Hepatocyte (in vitro differentiated cells): ENCODE data around the gene LRRC3. TPM values are rescaled to one million over a fixed set of nuclear protein-coding genes. Genes with fewer than 3 reads are reported as not detected.

Experiments
- DNase-seq: peaks from one replicate; pipeline ENCODE4 v3.0.0-alpha.2; 2016; ENCODE audit warnings: low spot score
- H2AFZ ChIP-seq: fragments of 200-600 bp; sonication (generic); 2 replicates; pipeline ENCODE4 v1.6.0; 2016; ENCODE audit warnings: antibody characterized with exemption, mild to moderate bottlenecking
- H3K27ac ChIP-seq: fragments of 200-600 bp; sonication (generic); 2 replicates; pipeline ENCODE4 v1.5.1; 2016; ENCODE audit warnings: mild to moderate bottlenecking
- H3K27me3 ChIP-seq: fragments of 200-600 bp; sonication (generic); 2 replicates; pipeline ENCODE4 v1.6.1; 2016
- H3K36me3 ChIP-seq: fragments of 200-600 bp; sonication (generic); replicated peaks from 2 replicates; pipeline ENCODE4 v1.5.1; 2016; ENCODE audit warnings: low read depth; ENCODE audit not compliant: insufficient read depth
- H3K4me1 ChIP-seq: fragments of 200-600 bp; sonication (generic); 2 replicates; pipeline ENCODE4 v1.5.1; 2016; ENCODE audit warnings: mild to moderate bottlenecking, moderate library complexity; ENCODE audit not compliant: insufficient read depth
- H3K4me2 ChIP-seq: fragments of 200-600 bp; sonication (generic); 2 replicates; pipeline ENCODE4 v1.6.0; 2016
- H3K4me3 ChIP-seq: fragments of 200-600 bp; sonication (generic); 2 replicates; pipeline ENCODE4 v1.5.1; 2016; ENCODE audit warnings: mild to moderate bottlenecking
- H3K79me2 ChIP-seq: fragments of 200-600 bp; sonication (generic); 2 replicates; pipeline ENCODE4 v1.6.0; 2017; ENCODE audit warnings: mild to moderate bottlenecking
- H3K9me2 ChIP-seq: fragments of 200-600 bp; sonication (generic); replicated peaks from 2 replicates; pipeline ENCODE4 v1.6.0; 2017; ENCODE audit warnings: mild to moderate bottlenecking; ENCODE audit not compliant: insufficient read depth
- H3K9me3 ChIP-seq: fragments of 200-600 bp; sonication (generic); 2 replicates; pipeline ENCODE4 v1.5.1; 2016; ENCODE audit warnings: low read depth, mild to moderate bottlenecking
- H4K20me1 ChIP-seq: fragments of 200-600 bp; sonication (generic); 2 replicates; pipeline ENCODE4 v1.6.0; 2016; ENCODE audit warnings: mild to moderate bottlenecking; ENCODE audit not compliant: insufficient read depth, poor library complexity, severe bottlenecking
- CTCF ChIP-seq: fragments of 200-600 bp; sonication (generic); IDR thresholded peaks from 2 replicates; pipeline ENCODE4 v1.5.1; 2016; ENCODE audit warnings: antibody characterized with exemption, mild to moderate bottlenecking; ENCODE audit not compliant: poor library complexity
- EZH2 ChIP-seq: fragments of 200-600 bp; sonication (generic); IDR thresholded peaks from 2 replicates; pipeline ENCODE4 v1.6.1; 2016; ENCODE audit warnings: antibody characterized with exemption, mild to moderate bottlenecking, borderline replicate concordance
- EZH2phosphoT487 ChIP-seq: fragments of 200-600 bp; sonication (generic); IDR thresholded peaks from one replicate; pipeline ENCODE4 v1.6.1; 2018; ENCODE audit warnings: antibody characterized with exemption, mild to moderate bottlenecking, low read depth, moderate library complexity; ENCODE audit not compliant: unreplicated experiment, severe bottlenecking
- whole genome bisulfite sequencing: methylation state at CpG from one replicate; pipeline ENCODE4 v1.1.6; 2016; ENCODE audit warnings: low lambda C conversion rate; ENCODE audit errors: missing lambda C conversion rate; 5-methylcytosine and 5-hydroxymethylcytosine counted together
- polyA plus RNA-seq: library from polyadenylated mRNA; unstranded; fragments of >200 nt; fragmentation: Nextera tagmentation; extraction: Ambion mirVana; gene quantifications from 2 replicates; pipeline ENCODE4 v1.2.1, GENCODE V29; 2016
- total RNA-seq: library from RNA; depleted of rRNA; stranded (reverse); fragments of >200 nt; gene quantifications from 2 replicates; pipeline ENCODE4 v1.2.3, GENCODE V29; 2014

Gene LRRC3
- total and polyA plus RNA-seq, 2 experiments from 2014 or later, result 7.2 to 7.3 TPM

- Histone ChIP-seq H3K79me2 (no peaks in the 10 kb centered on the region), H3K9me2 (no peaks in the 10 kb centered on the region), H3K4me1 (no peaks in the 10 kb centered on the region), H3K36me3 (no peaks in the 10 kb centered on the region), H4K20me1 (no peaks in the 10 kb centered on the region), H3K4me2 (no peak overlapping the region), H2AFZ (no peak overlapping the region), H3K27ac (no peak overlapping the region), H3K27me3 (no peaks in the 10 kb centered on the region), H3K9me3 (no peaks in the 10 kb centered on the region), H3K4me3 (no peak overlapping the region)
- WGBS, result 61% methylated on average over 1 of the region's 1 CpG
- no peak for TF ChIP-seq CTCF
- no peak for TF ChIP-seq EZH2phosphoT487
- no peak for TF ChIP-seq EZH2
- DNase-seq, result no peak
Measured at GRCh38 chr21:44429894-44430293, 25.4 kb upstream of the LRRC3 start.

- no peak overlapping the region for H3K4me3 ChIP-seq
- no peak overlapping the region for H3K27ac ChIP-seq
- DNase-seq, result no peak
- no peaks in the 10 kb centered on the region for H3K4me1 ChIP-seq
- no peak overlapping the region for H2AFZ ChIP-seq
- no peaks in the 10 kb centered on the region for H3K27me3 ChIP-seq
- no peaks in the 10 kb centered on the region for H3K9me2 ChIP-seq
- TF ChIP-seq EZH2phosphoT487 (no peak), EZH2 (no peak), CTCF (no peak)
- H4K20me1 ChIP-seq, result no peaks in the 10 kb centered on the region
- no peaks in the 10 kb centered on the region for H3K9me3 ChIP-seq
- no peaks in the 10 kb centered on the region for H3K36me3 ChIP-seq
- no peak overlapping the region for H3K4me2 ChIP-seq
- no peaks in the 10 kb centered on the region for H3K79me2 ChIP-seq
- 80% methylated on average over 4 of the region's 4 CpGs for WGBS
Measured at GRCh38 chr21:44431300-44431699, 24.0 kb upstream of the LRRC3 start.

GRCh38 chr21:44432841-44433790 is 22.2 kb upstream of the LRRC3 start:
- WGBS, result 89% methylated on average over 34 of the region's 34 CpGs
- no peaks in the 10 kb centered on the region for H3K9me2 ChIP-seq
- H3K79me2 ChIP-seq, result no peaks in the 10 kb centered on the region
- H3K27me3 ChIP-seq, result no peaks in the 10 kb centered on the region
- no peak overlapping the region for H2AFZ ChIP-seq
- no peak overlapping the region for H3K4me3 ChIP-seq
- no peaks in the 10 kb centered on the region for H4K20me1 ChIP-seq
- TF ChIP-seq EZH2, result no peak
- no peak for TF ChIP-seq CTCF
- TF ChIP-seq EZH2phosphoT487, result no peak
- no peak overlapping the region for H3K4me2 ChIP-seq
- no peak overlapping the region for H3K27ac ChIP-seq
- no peaks in the 10 kb centered on the region for H3K36me3 ChIP-seq
- H3K9me3 ChIP-seq, result no peaks in the 10 kb centered on the region
- no peak for DNase-seq
- no peaks in the 10 kb centered on the region for H3K4me1 ChIP-seq
